Endodermal cell (in vitro differentiated cells): ENCODE results near the gene EPHA5. TPM values are rescaled to one million over a fixed set of nuclear protein-coding genes. Genes with fewer than 3 reads are reported as not detected.

ENCODE experiments used
- DNase-seq: peaks from one replicate; pipeline ENCODE4 v3.0.0-alpha.2; 2017
- H3K27ac ChIP-seq: 2 replicates; pipeline ENCODE4 v1.5.1; 2013; ENCODE audit warnings: mild to moderate bottlenecking, low read depth, low read length, moderate library complexity
- H3K27me3 ChIP-seq: 2 replicates; pipeline ENCODE4 v1.6.1; 2013; ENCODE audit warnings: mild to moderate bottlenecking, low read length, moderate library complexity; ENCODE audit not compliant: insufficient read depth, control insufficient read depth, poor library complexity, severe bottlenecking
- H3K36me3 ChIP-seq: 2 replicates; pipeline ENCODE4 v1.7.0; 2013; ENCODE audit warnings: mild to moderate bottlenecking, low read length, moderate library complexity; ENCODE audit not compliant: control insufficient read depth, insufficient read depth
- H3K4me1 ChIP-seq: one replicate; pipeline ENCODE4 v1.7.0; 2013; ENCODE audit warnings: low read length; ENCODE audit not compliant: control insufficient read depth, insufficient read depth
- H3K4me3 ChIP-seq: 2 replicates; pipeline ENCODE4 v1.5.1; 2013; ENCODE audit warnings: mild to moderate bottlenecking, low read length, moderate library complexity
- H3K9ac ChIP-seq: 2 replicates; pipeline ENCODE4 v1.6.1; 2013; ENCODE audit warnings: mild to moderate bottlenecking, low read length, moderate library complexity; ENCODE audit not compliant: poor library complexity, severe bottlenecking; ENCODE audit errors: extremely low read depth
- H3K9me3 ChIP-seq: 2 replicates; pipeline ENCODE4 v1.6.1; 2013; ENCODE audit warnings: mild to moderate bottlenecking, low read length, moderate library complexity; ENCODE audit not compliant: control insufficient read depth
- H3K27ac Mint-ChIP-seq: 2 replicates; pipeline ENCODE4 v1.8.0; 2020; ENCODE audit warnings: mixed read lengths
- H3K27me3 Mint-ChIP-seq: 2 replicates; pipeline ENCODE4 v1.8.0; 2021; ENCODE audit warnings: mild to moderate bottlenecking, mixed read lengths; ENCODE audit not compliant: insufficient read depth
- H3K36me3 Mint-ChIP-seq: 2 replicates; pipeline ENCODE4 v1.8.0; 2020; ENCODE audit warnings: low read depth, mixed read lengths
- H3K4me1 Mint-ChIP-seq: 2 replicates; pipeline ENCODE4 v1.8.0; 2020; ENCODE audit warnings: mixed read lengths
- H3K4me3 Mint-ChIP-seq: 2 replicates; pipeline ENCODE4 v1.8.0; 2020; ENCODE audit warnings: mild to moderate bottlenecking, moderate library complexity, mixed read lengths
- H3K9me3 Mint-ChIP-seq: 2 replicates; pipeline ENCODE4 v1.8.0; 2020; ENCODE audit warnings: mild to moderate bottlenecking, mixed read lengths
- WGBS, 2 experiments: methylation state at CpG; one replicate each; pipeline versions ENCODE4 v1.1.5 to v1.1.7; 2013; ENCODE audit warnings: missing lambda C conversion rate in 2 of 2, mixed read lengths in 1 of 2; ENCODE audit not compliant: insufficient coverage in 1 of 2, insufficient read length in 1 of 2; 5-methylcytosine and 5-hydroxymethylcytosine counted together
- total RNA-seq, 2 donors: library from RNA; stranded (reverse); fragmentation: NEBNext Ultra II Directional in 1 of 2; extraction: Animal tissue kit (Norgen Biotek cat#: 25700) in 1 of 2; gene quantifications; 2 replicates in 1 of 2; 3 replicates in 1 of 2; pipeline ENCODE4 v1.2.1, GENCODE V29; 2021
- TF ChIP-seq, protein P1 (sequence below): fragments of 200-600 bp; sonication (generic); conservative IDR thresholded peaks from 2 replicates; pipeline ENCODE4 v1.5.0; 2021; ENCODE audit warnings: antibody characterized with exemption, mild to moderate bottlenecking

Gene EPHA5
- total RNA-seq, 2 donors from 2014 or later = 0.09 TPM; not detected in 1

DNA sequence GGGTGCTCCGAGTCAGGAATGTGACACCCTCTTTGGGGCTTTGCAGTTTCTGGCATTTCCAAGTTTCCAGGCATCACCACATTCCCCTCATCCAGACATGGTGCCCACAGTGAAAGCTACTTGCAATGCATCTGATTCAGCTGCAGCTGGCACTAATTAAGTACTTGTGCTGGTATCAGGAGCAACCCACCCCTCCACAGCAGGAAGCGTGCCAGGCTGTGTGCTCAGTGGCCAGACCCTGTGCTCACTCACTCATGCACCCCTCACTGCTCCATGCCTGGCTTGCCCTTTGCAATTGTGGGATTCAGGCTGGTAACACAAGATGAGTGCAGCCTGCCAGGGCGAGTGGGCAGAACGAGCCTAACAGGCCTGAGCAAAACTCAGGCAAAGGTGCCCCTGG, 271.2 kb downstream of the EPHA5 start:
- no peaks in the 10 kb centered on the region for H3K36me3 Mint-ChIP-seq
- H3K36me3 ChIP-seq = no peaks in the 10 kb centered on the region
- no peaks in the 10 kb centered on the region for H3K27me3 ChIP-seq
- H3K9me3 Mint-ChIP-seq = peaks cover 2% of the 10 kb centered on the region
- H3K27ac ChIP-seq = no peak overlapping the region
- TF ChIP-seq, protein P1, sequence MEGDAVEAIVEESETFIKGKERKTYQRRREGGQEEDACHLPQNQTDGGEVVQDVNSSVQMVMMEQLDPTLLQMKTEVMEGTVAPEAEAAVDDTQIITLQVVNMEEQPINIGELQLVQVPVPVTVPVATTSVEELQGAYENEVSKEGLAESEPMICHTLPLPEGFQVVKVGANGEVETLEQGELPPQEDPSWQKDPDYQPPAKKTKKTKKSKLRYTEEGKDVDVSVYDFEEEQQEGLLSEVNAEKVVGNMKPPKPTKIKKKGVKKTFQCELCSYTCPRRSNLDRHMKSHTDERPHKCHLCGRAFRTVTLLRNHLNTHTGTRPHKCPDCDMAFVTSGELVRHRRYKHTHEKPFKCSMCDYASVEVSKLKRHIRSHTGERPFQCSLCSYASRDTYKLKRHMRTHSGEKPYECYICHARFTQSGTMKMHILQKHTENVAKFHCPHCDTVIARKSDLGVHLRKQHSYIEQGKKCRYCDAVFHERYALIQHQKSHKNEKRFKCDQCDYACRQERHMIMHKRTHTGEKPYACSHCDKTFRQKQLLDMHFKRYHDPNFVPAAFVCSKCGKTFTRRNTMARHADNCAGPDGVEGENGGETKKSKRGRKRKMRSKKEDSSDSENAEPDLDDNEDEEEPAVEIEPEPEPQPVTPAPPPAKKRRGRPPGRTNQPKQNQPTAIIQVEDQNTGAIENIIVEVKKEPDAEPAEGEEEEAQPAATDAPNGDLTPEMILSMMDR = no peak
- H3K27ac Mint-ChIP-seq = no peak overlapping the region
- no peak overlapping the region for H3K4me3 ChIP-seq
- H3K9me3 ChIP-seq = no peaks in the 10 kb centered on the region
- H3K4me3 Mint-ChIP-seq = no peak overlapping the region
- DNase-seq = no peak
- H3K27me3 Mint-ChIP-seq = no peaks in the 10 kb centered on the region
- no peak overlapping the region for H3K9ac ChIP-seq
- WGBS, 2 experiments = 33 to 52% methylated on average over 1 to 4 of the region's 4 CpGs
- H3K4me1 Mint-ChIP-seq = no peaks in the 10 kb centered on the region
- no peaks in the 10 kb centered on the region for H3K4me1 ChIP-seq

DNA sequence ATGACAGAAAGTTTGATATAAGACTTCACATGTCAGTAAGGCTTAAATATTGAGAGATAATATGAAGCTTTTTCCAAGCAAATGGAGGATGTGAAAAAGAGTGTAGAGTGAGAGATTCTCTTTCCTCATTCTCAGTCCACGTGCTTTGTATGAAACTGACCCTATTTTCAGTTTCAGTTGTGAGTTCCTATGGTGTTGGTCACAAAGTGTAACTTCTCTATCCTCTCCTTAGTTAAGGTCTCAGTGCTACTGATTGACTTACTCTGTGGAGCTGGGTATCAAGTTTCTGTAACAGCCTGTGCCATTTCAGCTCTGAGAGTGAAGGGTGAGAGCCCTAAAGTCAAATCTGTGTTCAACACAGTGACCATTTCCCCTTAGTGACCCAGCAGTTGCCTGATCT, 277.2 kb downstream of the EPHA5 start:
- Histone ChIP-seq H3K4me1 (no peaks in the 10 kb centered on the region), H3K27ac (no peak overlapping the region), H3K36me3 (no peaks in the 10 kb centered on the region), H3K9me3 (no peaks in the 10 kb centered on the region), H3K9ac (no peak overlapping the region), H3K4me3 (no peak overlapping the region), H3K27me3 (no peaks in the 10 kb centered on the region)
- Mint-ChIP-seq H3K27me3 (no peaks in the 10 kb centered on the region), H3K9me3 (peaks cover 2% of the 10 kb centered on the region), H3K4me3 (no peak overlapping the region), H3K36me3 (no peaks in the 10 kb centered on the region), H3K27ac (no peak overlapping the region), H3K4me1 (no peaks in the 10 kb centered on the region)
- 100% methylated on average over 1 of the region's 1 CpG; no CpG with 5 or more reads in 1 of the 2 experiments for WGBS, 2 experiments
- TF ChIP-seq, protein P1 = no peak
- no peak for DNase-seq

DNA sequence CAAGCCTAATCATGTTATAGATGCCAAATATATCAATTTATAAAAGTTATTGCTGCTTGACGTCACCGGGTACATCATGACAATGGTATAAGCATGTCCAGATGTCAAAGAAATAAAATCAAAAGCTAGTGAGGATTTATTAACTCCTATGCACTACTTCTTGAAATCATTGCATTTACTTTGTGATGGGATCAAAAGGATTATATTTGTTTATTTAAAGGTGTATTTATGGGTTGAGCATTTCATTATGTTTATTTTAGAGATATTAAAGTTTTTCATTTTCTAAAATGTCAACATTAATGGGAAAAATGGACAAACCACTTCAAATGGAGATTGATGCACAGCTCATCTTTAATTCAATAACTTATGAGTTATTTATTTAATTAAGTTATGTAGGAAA, 277.8 kb downstream of the EPHA5 start:
- no peaks in the 10 kb centered on the region for H3K9me3 ChIP-seq
- Mint-ChIP-seq H3K4me1 (no peaks in the 10 kb centered on the region), H3K36me3 (no peaks in the 10 kb centered on the region), H3K4me3 (no peak overlapping the region), H3K27ac (no peak overlapping the region), H3K27me3 (no peaks in the 10 kb centered on the region), H3K9me3 (peaks cover 2% of the 10 kb centered on the region)
- H3K27ac ChIP-seq = no peak overlapping the region
- H3K9ac ChIP-seq = no peak overlapping the region
- WGBS, 2 experiments = 44 to 50% methylated on average over 2 of the region's 2 CpGs
- H3K36me3 ChIP-seq = no peaks in the 10 kb centered on the region
- H3K27me3 ChIP-seq = no peaks in the 10 kb centered on the region
- no peak overlapping the region for H3K4me3 ChIP-seq
- DNase-seq = no peak
- H3K4me1 ChIP-seq = no peaks in the 10 kb centered on the region
- TF ChIP-seq, protein P1 = no peak
